IMR-90 (cell line): Measurements from ENCODE around the gene PPP6R3. TPM values are rescaled to one million over a fixed set of nuclear protein-coding genes. Genes with fewer than 3 reads are reported as not detected.

Experiments
- ATAC-seq: fragments of 200-7000 bp; cut with Tn5 transposase; 2 replicates; pipeline ENCODE4 v1.9.1; 2020; ENCODE audit warnings: low read depth, mild to moderate bottlenecking, moderate library complexity
- BruUV-seq: library from RNA; stranded (reverse); fragments of 400-500 nt; replicated peaks from 2 replicates; lab custom pipeline; 2021; lab: Mats Ljungman, UMichigan
- CTCF ChIA-PET: fragments of 300-600 bp; formaldehyde crosslinking; extraction: SDS; loops from one replicate; lab custom pipeline; 2021; ENCODE audit warnings: antibody characterized with exemption; lab: Yijun Ruan, JAX
- POLR2A ChIA-PET: fragments of 300-600 bp; sonication (Branson Sonifier 250); formaldehyde crosslinking; loops from one replicate; lab custom pipeline; 2022; ENCODE audit warnings: antibody characterized with exemption; ENCODE audit not compliant: unreplicated experiment; lab: Charles Lee
- DNase-seq: peaks from one replicate; pipeline ENCODE4 v3.0.0; 2013
- H2AFZ ChIP-seq: replicated peaks from 2 replicates; pipeline ENCODE3; 2013; ENCODE audit warnings: low read length, mild to moderate bottlenecking; ENCODE audit not compliant: poor library complexity
- H2AK5ac ChIP-seq: 2 replicates; pipeline ENCODE4 v1.6.1; 2013; ENCODE audit warnings: low read depth, low read length, inconsistent platforms
- H2AK9ac ChIP-seq: replicated peaks from 2 replicates; pipeline ENCODE3; 2013; ENCODE audit warnings: mild to moderate bottlenecking, low read depth, low read length, moderate library complexity; ENCODE audit not compliant: poor library complexity
- H2BK120ac ChIP-seq: 2 replicates; pipeline ENCODE4 v1.6.1; 2013; ENCODE audit warnings: low read depth, low read length, inconsistent platforms
- H2BK15ac ChIP-seq: 3 replicates; pipeline ENCODE4 v1.6.1; 2013; ENCODE audit warnings: low read depth, low read length, inconsistent platforms
- H2BK20ac ChIP-seq: 2 replicates; pipeline ENCODE4 v1.6.1; 2013; ENCODE audit warnings: low read depth, mild to moderate bottlenecking, inconsistent platforms, low read length, moderate library complexity
- H2BK5ac ChIP-seq: 2 replicates; pipeline ENCODE4 v1.6.1; 2013; ENCODE audit warnings: mild to moderate bottlenecking, low read depth, low read length, inconsistent platforms; ENCODE audit not compliant: poor library complexity, severe bottlenecking
- H3K14ac ChIP-seq: replicated peaks from 2 replicates; pipeline ENCODE4 v1.6.1; 2013; ENCODE audit warnings: low read depth, low read length, inconsistent platforms
- H3K18ac ChIP-seq: 2 replicates; pipeline ENCODE4 v1.6.1; 2013; ENCODE audit warnings: low read depth, low read length, control low read depth
- H3K23ac ChIP-seq: 2 replicates; pipeline ENCODE4 v1.6.1; 2013; ENCODE audit warnings: low read depth, low read length, inconsistent platforms
- H3K27ac ChIP-seq: 2 replicates; pipeline ENCODE4 v1.5.1; 2013; ENCODE audit warnings: mild to moderate bottlenecking, control low read depth, low read length; ENCODE audit not compliant: insufficient read depth
- H3K27me3 ChIP-seq: 2 replicates; pipeline ENCODE4 v1.6.1; 2013; ENCODE audit warnings: low read length; ENCODE audit not compliant: control insufficient read depth, insufficient read depth
- H3K36me3 ChIP-seq: 2 replicates; pipeline ENCODE4 v1.6.1; 2013; ENCODE audit warnings: low read length, mixed read lengths; ENCODE audit not compliant: control insufficient read depth, insufficient read depth
- H3K4ac ChIP-seq: 2 replicates; pipeline ENCODE4 v1.6.1; 2013; ENCODE audit warnings: low read depth, low read length, inconsistent platforms
- H3K4me1 ChIP-seq: 2 replicates; pipeline ENCODE4 v1.6.1; 2013; ENCODE audit warnings: low read length, mixed read lengths; ENCODE audit not compliant: control insufficient read depth, insufficient read depth
- H3K4me2 ChIP-seq: 2 replicates; pipeline ENCODE4 v1.6.1; 2013; ENCODE audit warnings: low read depth, mild to moderate bottlenecking, control low read depth, low read length, moderate library complexity
- H3K4me3 ChIP-seq: 2 replicates; pipeline ENCODE4 v1.5.1; 2013; ENCODE audit warnings: low read depth, mild to moderate bottlenecking, control low read depth, low read length, moderate library complexity; ENCODE audit not compliant: insufficient read depth
- H3K56ac ChIP-seq: 2 replicates; pipeline ENCODE4 v1.6.1; 2013; ENCODE audit warnings: low read length, inconsistent platforms; ENCODE audit not compliant: insufficient read depth; ENCODE audit errors: extremely low read depth
- H3K79me1 ChIP-seq, 2 experiments: 2 replicates each; pipeline ENCODE4 v1.6.1; 2013; ENCODE audit warnings: low read length in 2 of 2, inconsistent platforms in 1 of 2, low read depth in 1 of 2
- H3K9ac ChIP-seq: 2 replicates; pipeline ENCODE4 v1.6.1; 2013; ENCODE audit warnings: low read depth, low read length, control low read depth
- H3K9me1 ChIP-seq: 2 replicates; pipeline ENCODE4 v1.6.1; 2013; ENCODE audit warnings: low read length, inconsistent platforms; ENCODE audit not compliant: insufficient read depth
- H3K9me3 ChIP-seq: 2 replicates; pipeline ENCODE4 v1.6.1; 2013; ENCODE audit warnings: low read length; ENCODE audit not compliant: control insufficient read depth, insufficient read depth
- H4K20me1 ChIP-seq: 2 replicates; pipeline ENCODE4 v1.6.1; 2013; ENCODE audit warnings: low read length, inconsistent platforms; ENCODE audit not compliant: insufficient read depth
- H4K5ac ChIP-seq: 2 replicates; pipeline ENCODE4 v1.6.1; 2013; ENCODE audit warnings: mild to moderate bottlenecking, low read depth, low read length, control low read depth
- H4K8ac ChIP-seq, 2 experiments: 2 replicates each; pipeline ENCODE4 v1.6.1; 2013; ENCODE audit warnings: low read depth in 2 of 2, low read length in 2 of 2, control low read depth in 1 of 2, inconsistent platforms in 1 of 2
- H4K91ac ChIP-seq: 2 replicates; pipeline ENCODE4 v1.6.1; 2013; ENCODE audit warnings: low read depth, low read length, inconsistent platforms; ENCODE audit not compliant: insufficient read depth
- BHLHE40 ChIP-seq: fragments of 150-350 bp; IDR thresholded peaks from 2 replicates; pipeline ENCODE4 v1.6.1; 2016; ENCODE audit warnings: mild to moderate bottlenecking, low read depth, low read length
- CEBPB ChIP-seq: IDR thresholded peaks from 2 replicates; pipeline ENCODE4 v1.6.1; 2012; ENCODE audit warnings: low read depth, low read length, improper control_type of control experiment
- CHD1 ChIP-seq: IDR thresholded peaks from 2 replicates; pipeline ENCODE4 v1.6.1; 2012; ENCODE audit warnings: low read depth, low read length, improper control_type of control experiment
- FOS ChIP-seq: fragments of 150-350 bp; IDR thresholded peaks from 2 replicates; pipeline ENCODE4 v1.6.1; 2016; ENCODE audit warnings: low read depth, low read length
- MAFK ChIP-seq: IDR thresholded peaks from 2 replicates; pipeline ENCODE4 v1.6.1; 2012; ENCODE audit warnings: low read depth, low read length, improper control_type of control experiment
- MAZ ChIP-seq: IDR thresholded peaks from 2 replicates; pipeline ENCODE4 v1.6.1; 2012; ENCODE audit warnings: low read depth, mild to moderate bottlenecking, low read length, improper control_type of control experiment, moderate library complexity, borderline replicate concordance
- MXI1 ChIP-seq: IDR thresholded peaks from 2 replicates; pipeline ENCODE4 v1.6.1; 2012; ENCODE audit warnings: low read depth, mild to moderate bottlenecking, low read length, moderate library complexity, borderline replicate concordance
- NFE2L2 ChIP-seq: fragments of 150-350 bp; IDR thresholded peaks from 2 replicates; pipeline ENCODE4 v1.6.1; 2016; ENCODE audit warnings: low read depth, mild to moderate bottlenecking, low read length
- POLR2A ChIP-seq: IDR thresholded peaks from 2 replicates; pipeline ENCODE4 v1.6.1; 2012; ENCODE audit warnings: mild to moderate bottlenecking, low read depth, low read length
- RAD21 ChIP-seq: IDR thresholded peaks from 2 replicates; pipeline ENCODE4 v1.6.1; 2012; ENCODE audit warnings: low read length, improper control_type of control experiment
- RCOR1 ChIP-seq: IDR thresholded peaks from 2 replicates; pipeline ENCODE4 v1.6.1; 2012; ENCODE audit warnings: mild to moderate bottlenecking, low read length, improper control_type of control experiment; ENCODE audit not compliant: insufficient replicate concordance
- SMC3 ChIP-seq: fragments of 150-350 bp; IDR thresholded peaks from 2 replicates; pipeline ENCODE4 v1.6.1; 2016; ENCODE audit warnings: low read depth, mild to moderate bottlenecking, antibody characterized with exemption, low read length, moderate library complexity
- USF2 ChIP-seq: fragments of 150-350 bp; IDR thresholded peaks from 2 replicates; pipeline ENCODE4 v1.6.1; 2017; ENCODE audit warnings: mild to moderate bottlenecking, antibody characterized with exemption, low read length, low read depth
- WGBS, 2 experiments: methylation state at CpG; one replicate each; pipeline versions ENCODE4 v1.1.5 to v1.1.7; 2013; ENCODE audit warnings: missing lambda C conversion rate in 2 of 2; ENCODE audit not compliant: insufficient read length in 1 of 2; ENCODE audit errors: extremely low coverage in 2 of 2; 5-methylcytosine and 5-hydroxymethylcytosine counted together
- dilution Hi-C: fragments of 300-500 bp; cut with HindIII; formaldehyde crosslinking; loops from one replicate; pipeline ENCODE4 v1.14.3; 2018; ENCODE audit warnings: low sequenced_read_pairs; ENCODE audit not compliant: unreplicated experiment
- in situ Hi-C: fragments of 300-500 bp; cut with MboI; formaldehyde crosslinking; loops from 3 replicates; pipeline ENCODE4 v1.14.3; 2019; ENCODE audit warnings: low sequenced_read_pairs, inconsistent platforms, mixed read lengths
- intact Hi-C: fragments of 100-400 bp; cut with micrococcal nuclease; formaldehyde crosslinking; loops from 2 replicates; pipeline ENCODE4 v1.10.0; 2022
- polyA plus RNA-seq, 3 experiments: library from polyadenylated mRNA; depleted of rRNA; stranded (reverse); fragments of >200 nt; gene quantifications; 2 replicates each; pipeline ENCODE4 v1.2.3, GENCODE V29; 2012; ENCODE audit warnings: low replicate concordance in 1 of 3
- total RNA-seq: library from RNA; depleted of rRNA; stranded (reverse); fragments of >200 nt; gene quantifications from 2 replicates; pipeline ENCODE4 v1.2.3, GENCODE V29; 2012
- TF ChIP-seq, protein P1 (sequence below): fragments of 150-350 bp; IDR thresholded peaks from 2 replicates; pipeline ENCODE4 v1.6.1; 2016; ENCODE audit warnings: low read depth, mild to moderate bottlenecking, low read length, moderate library complexity, borderline replicate concordance

PPP6R3 gene
- total and polyA plus RNA-seq, 2 of the 4 experiments (the other 2 are of a cell fraction): 29.0 to 123 TPM

DNA sequence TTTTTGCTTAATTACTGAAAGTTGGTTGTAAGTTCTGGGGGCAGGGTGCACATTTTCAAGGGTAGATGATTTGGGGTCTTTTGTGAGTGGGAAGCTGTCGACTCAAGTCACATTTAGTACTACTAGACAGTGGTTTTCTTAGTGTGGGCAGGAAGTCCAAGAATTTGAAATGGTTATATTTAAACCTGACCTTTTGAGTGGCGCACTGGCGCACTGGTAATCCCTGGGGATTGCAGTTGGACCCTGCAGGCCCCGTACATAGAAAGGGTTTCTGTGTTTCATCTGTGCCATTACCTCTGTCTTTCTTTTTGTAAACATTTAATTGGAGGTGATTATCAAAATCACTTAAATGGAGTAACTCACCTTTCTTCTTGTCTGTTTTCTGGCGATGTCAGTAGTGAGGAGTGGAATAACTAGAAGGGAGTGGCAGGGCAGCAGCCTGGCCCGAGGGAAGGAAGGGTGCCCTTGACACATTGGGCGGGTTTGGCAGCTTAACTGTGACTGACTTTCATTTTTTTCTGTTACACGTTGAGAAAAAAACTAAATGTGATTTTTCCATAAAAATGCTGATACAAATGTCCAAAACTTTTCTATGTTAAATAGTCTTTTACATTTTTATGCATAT, 122.0 kb downstream of the PPP6R3 start:
- CTCF ChIA-PET: no interaction called here
- no peak for DNase-seq

More for the DNA sequence above, 122.0 kb downstream of the PPP6R3 start:
- Histone ChIP-seq H3K79me1 (peaks cover 31 to 71% of the 10 kb centered on the region in 2 experiments), H3K23ac (no peak overlapping the region), H3K18ac (no peak overlapping the region), H2BK15ac (no peak overlapping the region), H3K9me3 (no peaks in the 10 kb centered on the region), H3K27me3 (no peaks in the 10 kb centered on the region), H2AFZ (no peak overlapping the region), H3K9ac (no peak overlapping the region), H2BK20ac (no peak overlapping the region), H2AK5ac (peak overlapping the region; percentile 54; the same call in 1 of the 2 replicates), H3K27ac (no peak overlapping the region), H3K36me3 (peaks cover 31% of the 10 kb centered on the region), H2BK5ac (no peak overlapping the region), H3K4me2 (peak overlapping the region; percentile 49; the same call in 1 of the 2 replicates), H3K56ac (0 out of 2 replicates have a peak overlapping the region, but pooled peaks have one; percentile 2), H2BK120ac (0 out of 2 replicates have a peak overlapping the region, but pooled peaks have one; percentile 8), H4K8ac (no peak overlapping the region), H4K91ac (no peak overlapping the region), H3K9me1 (peaks cover 20% of the 10 kb centered on the region), H4K5ac (no peak overlapping the region), H3K4ac (0 out of 2 replicates have a peak overlapping the region, but pooled peaks have one; percentile 43), H2AK9ac (no peak overlapping the region), H3K4me3 (no peak overlapping the region), H3K14ac (no peak overlapping the region), H3K4me1 (peaks cover 7% of the 10 kb centered on the region), H4K20me1 (peaks cover 31% of the 10 kb centered on the region)
- dilution Hi-C loops (no loop called here), intact Hi-C loops (loop anchor here (2.0 kb wide), 1 partner anchor 326 kb away; no protein-coding TSS in a partner anchor), in situ Hi-C loops (no loop called here)
- no CpG with 5 or more reads among the region's 8 CpGs for WGBS, 2 experiments
- peak; percentile 19; the same call in 1 of the 2 replicates for ATAC-seq
- POLR2A ChIA-PET: no interaction called here
- no peak for TF ChIP-seq RCOR1
- TF ChIP-seq CEBPB: no peak
- no peak for TF ChIP-seq BHLHE40
- TF ChIP-seq MXI1: no peak
- no peak for TF ChIP-seq MAZ
- TF ChIP-seq FOS: no peak
- no peak for TF ChIP-seq RAD21
- no peak for TF ChIP-seq MAFK
- TF ChIP-seq, protein P1, sequence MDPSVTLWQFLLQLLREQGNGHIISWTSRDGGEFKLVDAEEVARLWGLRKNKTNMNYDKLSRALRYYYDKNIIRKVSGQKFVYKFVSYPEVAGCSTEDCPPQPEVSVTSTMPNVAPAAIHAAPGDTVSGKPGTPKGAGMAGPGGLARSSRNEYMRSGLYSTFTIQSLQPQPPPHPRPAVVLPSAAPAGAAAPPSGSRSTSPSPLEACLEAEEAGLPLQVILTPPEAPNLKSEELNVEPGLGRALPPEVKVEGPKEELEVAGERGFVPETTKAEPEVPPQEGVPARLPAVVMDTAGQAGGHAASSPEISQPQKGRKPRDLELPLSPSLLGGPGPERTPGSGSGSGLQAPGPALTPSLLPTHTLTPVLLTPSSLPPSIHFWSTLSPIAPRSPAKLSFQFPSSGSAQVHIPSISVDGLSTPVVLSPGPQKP: no peak
- no peak for TF ChIP-seq SMC3
- TF ChIP-seq POLR2A: no peak
- TF ChIP-seq NFE2L2: no peak
- no peak for TF ChIP-seq CHD1
- TF ChIP-seq USF2: no peak
- BruUV-seq: no TSS peak
